Stimulated activated CD4-positive, alpha-beta T cell treated with anti-CD3 and anti-CD28 coated beads, Interleukin-15, amount 100 ng/mL, for 48 hours (primary cell): ENCODE data around the gene TSPEAR.

Experiments
- DNase-seq, 2 donors: peaks; one replicate each; pipeline ENCODE4 v3.0.0-alpha.2; 2020; ENCODE audit warnings: low read depth in 2 of 2

Gene TSPEAR

GRCh38 chr21:44463724-44464123, 247.6 kb downstream of the TSPEAR start:
- no peak for DNase-seq

GRCh38 chr21:44462834-44463200, 248.6 kb downstream of the TSPEAR start:
- DNase-seq = no peak

- DNase-seq = no peak
Observed at GRCh38 chr21:44462086-44462833, 249.1 kb downstream of the TSPEAR start.

GRCh38 chr21:44461464-44462001, 249.8 kb downstream of the TSPEAR start:
- no peak for DNase-seq

GRCh38 chr21:44461005-44461404, 250.4 kb downstream of the TSPEAR start:
- DNase-seq = no peak

GRCh38 chr21:44460441-44460755, 251.0 kb downstream of the TSPEAR start:
- no peak for DNase-seq

- no peak for DNase-seq
Observed at GRCh38 chr21:44459712-44460440, 251.5 kb downstream of the TSPEAR start.

GRCh38 chr21:44458971-44459711, 252.2 kb downstream of the TSPEAR start:
- DNase-seq = no peak

GRCh38 chr21:44456915-44457736, 254.2 kb downstream of the TSPEAR start:
- DNase-seq = no peak

- no peak for DNase-seq
Observed at GRCh38 chr21:44456214-44456914, 255.0 kb downstream of the TSPEAR start.

- peak in 1 of 2 donors; percentile 17 for DNase-seq
Observed at GRCh38 chr21:44455524-44456213, 255.7 kb downstream of the TSPEAR start.

- DNase-seq = peak; percentile 79 to 81
Observed at GRCh38 chr21:44454747-44455523, 256.4 kb downstream of the TSPEAR start, which contains the start of gene LRRC3. TSS of gene LRRC3 (plus strand) at chr21:44455510. CDS start at chr21:44456645, 1,135 bp downstream.

- DNase-seq = no peak
Observed at GRCh38 chr21:44454058-44454457, 257.3 kb downstream of the TSPEAR start.

GRCh38 chr21:44453120-44453519, 258.3 kb downstream of the TSPEAR start:
- DNase-seq = no peak

GRCh38 chr21:44450999-44451398, 260.4 kb downstream of the TSPEAR start:
- DNase-seq = no peak

- DNase-seq = no peak
Observed at GRCh38 chr21:44450402-44450801, 261.0 kb downstream of the TSPEAR start.

GRCh38 chr21:44449473-44450363, 261.7 kb downstream of the TSPEAR start:
- DNase-seq = no peak

GRCh38 chr21:44448651-44449131, 262.7 kb downstream of the TSPEAR start:
- DNase-seq = no peak
